Right lung (tissue), 5 donors: Measurements from ENCODE around the gene RAB27B. TPM values are rescaled to one million over a fixed set of nuclear protein-coding genes. Genes with fewer than 3 reads are reported as not detected.

Experiments
- DNase-seq, 2 donors: peaks; one replicate each; pipeline ENCODE4 v3.0.0-alpha.2; 2013
- polyA plus RNA-seq, 5 donors: library from polyadenylated mRNA; unstranded; fragments of 120-200 nt; gene quantifications; one replicate each; pipeline versions ENCODE4 v1.2.1 to v1.2.3, GENCODE V29; 2013; ENCODE audit warnings: inconsistent platforms in 1 of 5, low replicate concordance in 1 of 5; ENCODE audit not compliant: insufficient read length in 5 of 5, insufficient read depth in 1 of 5

The RAB27B gene
- polyA plus RNA-seq, 5 donors: 4.9 to 12.0 (median 9.3) TPM

DNA sequence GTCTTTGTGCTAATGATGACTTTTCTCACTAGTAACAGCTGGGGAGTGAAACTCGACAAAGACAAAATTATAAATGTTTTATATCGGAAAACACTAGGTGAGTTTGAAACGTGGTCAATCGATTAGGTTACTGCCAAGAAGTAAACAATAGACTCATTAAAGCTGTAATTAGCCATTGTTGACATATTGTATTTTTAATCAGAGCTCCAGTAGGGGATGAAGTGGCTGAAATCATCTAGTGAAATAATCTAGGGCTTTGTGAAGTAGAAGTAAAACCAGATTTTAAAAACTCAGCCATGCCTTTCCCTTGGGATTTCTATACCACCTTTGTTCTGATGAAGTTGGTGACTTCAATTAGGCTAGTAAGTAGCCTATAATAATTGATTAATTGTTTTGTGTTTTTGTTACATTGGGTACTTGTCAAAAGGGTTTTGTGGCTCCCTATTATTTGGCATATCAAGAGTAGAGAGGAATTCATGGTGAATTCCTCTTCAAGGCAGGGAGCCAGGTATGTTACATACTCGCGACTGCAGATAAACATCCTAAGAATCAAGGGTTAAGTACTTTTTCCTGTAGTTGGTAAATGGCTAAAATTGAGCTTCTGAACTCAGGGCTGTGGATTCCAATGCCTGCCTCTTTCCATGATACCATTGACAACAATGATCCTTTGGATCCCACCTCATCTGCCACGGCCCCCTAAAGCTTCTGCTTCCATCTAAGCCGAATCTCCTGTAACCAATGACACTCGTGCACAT is 31.6 kb downstream of the RAB27B start:
- DNase-seq: no peak

DNA sequence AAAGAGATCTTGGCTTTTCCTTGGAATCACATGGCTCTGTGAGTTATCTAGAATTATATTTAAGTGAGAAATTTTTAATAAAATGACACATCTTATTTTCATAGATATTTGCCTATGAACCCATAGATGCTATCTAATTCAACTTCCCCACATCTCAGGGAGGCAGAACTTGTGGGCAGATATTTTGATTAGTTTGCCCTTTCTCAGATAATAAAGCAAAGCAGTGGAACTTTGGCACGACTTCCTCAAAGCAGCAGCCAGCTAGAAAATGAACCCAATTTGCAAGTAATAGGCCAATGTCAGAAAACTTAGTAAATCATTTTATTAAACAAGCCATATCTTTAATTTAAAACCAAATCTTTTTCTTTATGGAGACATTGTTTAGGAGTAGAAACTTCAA is 32.7 kb downstream of the RAB27B start:
- no peak for DNase-seq

DNA sequence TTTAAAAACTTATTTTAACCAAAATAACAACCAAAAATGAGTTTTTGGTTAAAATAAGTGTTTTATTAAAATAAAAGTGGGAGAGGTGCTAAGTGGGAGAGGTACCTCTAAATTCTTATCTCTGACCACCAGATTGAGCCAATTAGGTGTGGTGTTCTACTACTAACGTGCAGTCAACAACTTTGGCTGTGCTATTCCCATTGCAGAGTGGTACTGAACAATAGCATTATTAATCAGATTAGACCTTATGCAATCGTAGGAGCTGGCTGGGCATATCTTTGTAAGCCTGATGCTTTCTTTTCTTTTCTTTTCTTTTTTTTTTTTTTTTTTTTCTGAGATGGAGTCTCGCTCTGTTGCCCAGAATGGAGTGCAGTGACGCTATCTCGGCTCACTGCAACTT is 38.9 kb downstream of the RAB27B start:
- no peak for DNase-seq

DNA sequence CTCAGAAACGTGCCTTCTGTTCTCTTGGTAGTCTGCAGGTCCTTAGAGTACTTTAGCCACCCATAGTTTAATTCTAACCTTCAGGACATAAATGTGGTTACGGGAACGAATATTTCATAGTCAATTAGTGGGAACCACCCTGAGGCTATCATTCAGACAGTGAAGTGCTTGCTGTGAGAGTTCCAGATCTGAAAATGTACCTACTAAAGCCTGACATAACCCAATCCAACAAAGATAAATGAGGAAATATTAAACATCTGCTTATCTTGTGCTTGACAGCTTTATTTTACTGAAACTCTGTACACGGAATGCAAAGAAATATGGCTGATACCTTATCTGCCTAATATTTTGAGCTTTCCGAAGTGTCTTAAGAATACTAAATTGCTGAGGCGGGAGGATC is 43.0 kb downstream of the RAB27B start:
- no peak for DNase-seq

DNA sequence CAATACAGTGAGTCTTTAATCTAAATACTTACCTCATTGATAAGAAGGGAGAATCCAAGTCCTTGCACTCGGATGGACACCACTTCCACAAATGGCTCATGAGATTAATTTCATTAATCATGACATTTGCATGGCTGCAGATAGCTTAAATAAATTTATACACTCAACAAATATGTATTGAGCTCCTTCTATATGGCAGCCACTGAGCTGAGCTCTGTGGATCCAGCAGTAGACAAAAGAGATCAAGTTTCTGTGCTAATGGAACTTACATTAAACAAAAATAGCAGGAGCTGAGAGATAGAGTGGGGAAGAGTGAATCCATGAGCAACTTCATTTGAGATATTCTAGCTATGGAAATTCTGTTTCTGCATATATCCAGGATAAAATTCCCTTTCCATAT is 44.4 kb downstream of the RAB27B start:
- no peak for DNase-seq

DNA sequence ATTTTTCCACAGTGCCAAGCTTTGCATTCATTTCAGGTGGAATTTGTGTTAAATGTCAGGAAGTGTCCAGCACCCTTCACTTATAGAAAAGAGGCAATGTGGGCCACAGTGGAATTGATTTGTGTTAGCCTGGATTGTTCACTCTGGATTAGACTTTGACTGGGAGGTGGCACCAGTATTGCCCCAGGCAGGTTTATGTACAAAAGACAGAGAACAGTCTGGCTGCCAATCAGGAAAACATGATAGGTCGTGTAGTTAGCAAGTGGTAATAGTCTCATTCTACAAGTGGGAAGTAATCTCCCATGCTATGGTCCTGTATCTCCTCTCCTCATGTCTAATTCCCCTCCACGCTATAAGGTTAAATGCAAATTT is 45.6 kb downstream of the RAB27B start:
- no peak for DNase-seq

DNA sequence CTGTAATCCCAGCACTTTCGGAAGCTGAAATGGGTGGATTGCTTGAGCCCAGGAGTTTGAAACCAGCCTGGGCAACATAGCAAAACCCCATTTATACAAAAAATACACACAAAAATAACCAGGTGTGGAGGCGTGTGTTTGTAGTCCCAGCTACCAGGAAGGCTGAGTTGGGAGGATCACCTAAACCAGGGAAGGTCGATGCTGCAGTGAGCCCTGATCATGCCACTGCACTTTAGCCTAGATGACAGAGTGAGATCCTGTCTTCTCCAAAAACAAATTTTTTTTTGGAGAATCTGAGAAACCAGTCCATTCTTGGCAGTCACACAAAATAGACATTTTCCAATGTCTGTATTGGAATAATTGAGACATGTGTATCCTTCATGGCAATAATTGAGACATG is 46.8 kb downstream of the RAB27B start:
- DNase-seq: no peak

DNA sequence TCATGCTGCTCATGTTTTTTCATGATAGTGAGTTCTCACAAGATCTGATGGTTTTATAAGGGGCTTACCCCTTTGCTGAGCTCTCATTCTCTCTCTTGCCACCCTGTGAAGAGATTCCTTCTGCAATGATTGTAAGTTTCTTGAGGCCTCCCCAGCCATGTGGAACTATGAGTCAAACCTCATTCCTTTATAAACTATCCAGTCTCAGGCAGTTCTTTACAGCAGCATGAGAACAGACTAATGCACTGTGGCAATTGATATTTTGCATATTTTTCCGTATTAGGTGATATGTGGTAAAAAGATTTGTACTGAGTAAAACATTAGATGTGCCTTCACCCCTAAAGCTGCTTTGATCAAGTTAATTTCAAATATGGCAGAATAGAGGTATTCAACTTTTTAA is 48.8 kb downstream of the RAB27B start:
- no peak for DNase-seq

DNA sequence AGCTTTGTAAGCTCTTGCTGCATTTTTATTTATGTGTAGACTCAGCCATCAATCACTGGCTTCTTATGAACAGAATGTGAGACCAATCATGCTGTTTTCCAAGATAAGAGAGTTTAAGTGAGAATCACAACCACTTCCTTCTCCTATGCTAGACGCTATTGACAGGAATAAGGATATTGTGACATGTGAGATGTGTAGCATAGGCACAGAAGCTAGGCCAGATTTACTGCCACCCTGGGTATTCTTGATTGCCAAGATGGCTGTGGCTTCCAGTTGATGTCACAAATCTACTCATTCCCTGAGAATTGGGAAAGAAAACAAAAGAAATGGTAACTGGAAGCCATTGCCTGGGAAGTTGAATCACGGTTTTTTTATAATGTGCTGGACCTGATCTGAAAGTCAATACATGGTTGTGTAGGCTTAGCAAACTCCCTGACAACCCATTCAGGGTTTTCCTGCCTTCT is 49.9 kb downstream of the RAB27B start:
- no peak for DNase-seq

DNA sequence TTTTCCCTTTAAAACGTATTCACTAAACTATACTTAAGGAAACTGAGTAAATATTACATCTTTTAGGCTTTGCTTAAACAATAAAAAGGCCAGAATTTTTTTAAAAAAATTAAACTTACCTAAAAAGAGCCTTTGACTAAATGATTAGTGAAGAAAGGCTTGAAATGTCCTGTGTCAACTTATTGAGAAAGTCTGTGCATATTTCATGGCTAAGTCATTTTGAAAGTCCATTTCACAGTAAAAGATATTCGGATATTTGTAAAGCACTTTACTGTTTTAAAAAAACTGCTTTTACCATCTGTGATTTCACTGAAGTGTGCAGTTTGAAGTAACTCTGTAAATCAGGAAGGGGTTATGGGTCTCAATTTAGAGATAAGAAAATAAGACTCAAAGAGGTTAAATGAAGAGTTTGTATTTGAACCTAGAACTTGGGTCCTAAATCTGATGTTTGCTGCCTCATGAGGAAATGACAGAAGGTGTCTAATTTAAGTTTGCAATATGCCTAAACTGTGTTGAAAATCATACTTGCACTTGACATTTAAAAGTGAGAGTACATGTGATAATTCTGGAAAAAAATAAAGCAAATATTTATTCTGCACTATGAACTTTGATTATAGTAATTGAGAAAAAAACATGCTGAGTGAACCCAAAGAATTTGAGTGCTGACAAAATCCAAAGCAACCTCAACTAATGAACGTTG is 50.5 kb downstream of the RAB27B start:
- DNase-seq: no peak

DNA sequence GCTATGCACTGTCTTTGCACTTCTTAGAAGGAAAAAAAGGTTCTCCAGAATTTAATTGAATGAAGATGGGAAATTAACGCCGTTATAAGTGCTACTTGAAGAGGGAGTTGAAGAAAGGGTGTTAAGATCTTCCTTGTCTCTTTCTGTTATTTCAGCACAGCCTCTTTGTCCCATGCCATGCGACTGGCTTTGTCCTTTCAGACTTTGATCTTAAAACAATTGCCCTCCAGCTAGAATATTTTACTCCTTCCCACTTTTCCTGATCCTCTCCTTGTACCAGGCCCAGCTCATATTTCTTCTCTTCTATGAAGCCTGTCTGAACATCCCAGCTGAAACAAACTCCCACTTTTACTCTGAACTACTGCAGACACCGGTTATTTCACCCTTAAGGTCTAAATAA is 51.4 kb downstream of the RAB27B start:
- DNase-seq: no peak

DNA sequence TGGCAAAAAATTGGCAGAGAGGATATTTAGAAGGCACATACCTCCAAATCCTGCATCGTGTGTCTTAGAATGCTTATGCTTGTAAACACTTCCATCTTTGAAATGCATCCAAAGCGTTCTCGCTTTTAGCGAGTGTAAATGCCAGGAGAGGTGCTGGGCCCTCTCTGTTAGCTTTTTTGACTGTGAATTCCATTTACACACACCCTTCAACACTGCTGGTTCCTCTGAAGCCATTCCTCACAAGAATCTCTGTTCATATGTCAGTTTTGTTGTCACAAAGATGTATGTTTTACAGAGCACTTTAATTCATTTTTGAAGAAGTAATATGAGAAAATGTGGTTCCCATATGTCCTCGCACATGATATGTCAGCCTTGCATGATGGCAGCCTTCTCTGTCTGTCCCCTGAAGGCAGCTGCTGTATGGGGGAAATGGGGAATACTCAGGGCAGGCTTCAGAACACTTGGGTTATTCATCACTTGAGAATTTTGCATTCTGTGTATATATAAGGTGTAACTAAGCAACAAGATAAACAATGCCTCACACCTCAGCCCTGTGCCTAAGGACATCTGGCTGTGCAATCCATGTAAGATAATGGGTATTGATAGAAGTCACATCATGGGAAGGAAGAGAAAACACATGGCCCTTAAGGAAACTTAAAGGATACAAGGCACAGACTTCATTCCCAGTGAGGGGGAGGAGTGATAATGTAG is 52.3 kb downstream of the RAB27B start:
- DNase-seq: no peak

DNA sequence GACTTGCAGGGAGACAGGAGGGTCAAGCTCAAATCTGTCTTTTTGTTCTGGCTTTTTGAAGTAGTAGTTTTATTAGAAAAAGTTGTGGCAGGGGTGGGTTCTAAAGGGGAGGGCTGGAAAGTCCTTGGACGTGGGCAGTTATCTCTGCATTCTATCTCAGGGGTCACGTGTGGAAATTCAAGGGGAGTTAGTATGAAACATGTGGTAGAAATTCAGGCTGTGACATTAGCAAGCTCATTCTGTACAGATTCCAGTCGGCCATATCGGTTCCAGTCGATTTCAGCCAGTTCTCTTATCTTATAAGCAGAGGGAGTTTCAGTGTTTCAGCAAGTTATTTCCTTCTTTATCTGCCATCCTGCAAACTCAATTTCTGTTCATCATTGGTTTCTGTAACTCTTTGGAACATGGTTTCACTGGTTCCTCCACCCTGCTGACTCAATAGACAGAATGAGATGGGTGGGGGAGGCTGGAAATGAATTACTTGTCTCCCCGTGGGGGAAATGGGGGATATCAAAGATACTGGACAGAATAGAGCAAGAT is 53.0 kb downstream of the RAB27B start:
- no peak for DNase-seq

DNA sequence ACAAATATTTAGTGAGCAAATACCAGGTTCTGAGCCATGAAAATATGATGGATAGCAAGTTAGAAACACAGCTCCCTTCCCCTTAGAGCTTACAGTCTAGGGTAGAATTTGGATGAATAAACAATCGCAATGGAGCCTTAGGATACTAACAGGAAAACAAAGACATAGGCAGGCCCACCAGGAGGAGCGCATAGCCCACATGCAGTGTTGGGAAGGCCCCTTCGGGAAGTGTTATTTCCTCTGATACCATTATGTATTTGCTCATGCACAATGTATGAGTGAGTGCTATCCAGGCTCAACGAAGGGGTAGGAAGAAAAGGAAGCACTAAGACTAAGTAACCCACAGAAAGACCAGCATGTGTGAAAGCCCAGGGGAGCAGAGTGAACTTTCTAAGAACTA is 54.0 kb downstream of the RAB27B start:
- no peak for DNase-seq

DNA sequence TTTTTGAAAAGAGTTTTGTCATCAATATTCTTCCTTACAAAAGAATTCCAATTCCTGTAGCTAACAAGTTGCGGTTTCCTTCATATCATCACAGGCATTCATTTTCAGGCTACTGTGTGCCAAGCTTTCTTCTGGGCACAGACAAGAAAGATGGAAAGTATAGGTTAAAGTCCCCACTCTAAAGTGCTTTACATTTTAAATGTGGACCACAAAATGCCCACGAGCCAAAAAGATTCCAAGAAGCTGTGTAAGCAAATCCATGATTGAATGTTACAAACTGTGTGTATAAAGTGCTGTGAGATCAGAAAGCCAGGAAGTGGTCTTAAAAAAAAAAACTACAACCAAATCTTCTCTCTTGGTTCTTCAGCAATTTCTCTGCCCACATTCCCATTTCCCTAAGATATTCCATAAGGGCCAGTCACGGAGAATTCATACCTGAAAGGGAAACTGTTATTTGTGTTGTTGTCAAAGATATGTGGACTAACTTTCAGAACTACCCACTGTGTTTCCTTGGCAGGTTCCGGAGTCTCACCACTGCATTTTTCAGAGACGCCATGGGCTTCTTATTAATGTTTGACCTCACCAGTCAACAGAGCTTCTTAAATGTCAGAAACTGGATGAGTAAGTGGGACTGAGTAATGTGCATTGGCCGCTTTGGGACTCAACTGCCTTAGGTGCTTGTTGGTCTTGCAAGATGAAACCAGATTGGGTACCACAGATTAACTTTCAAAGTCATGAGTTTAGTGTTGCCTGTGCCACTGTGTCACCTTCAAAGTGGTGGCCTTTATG is 55.7 kb downstream of the RAB27B start:
- DNase-seq: no peak

DNA sequence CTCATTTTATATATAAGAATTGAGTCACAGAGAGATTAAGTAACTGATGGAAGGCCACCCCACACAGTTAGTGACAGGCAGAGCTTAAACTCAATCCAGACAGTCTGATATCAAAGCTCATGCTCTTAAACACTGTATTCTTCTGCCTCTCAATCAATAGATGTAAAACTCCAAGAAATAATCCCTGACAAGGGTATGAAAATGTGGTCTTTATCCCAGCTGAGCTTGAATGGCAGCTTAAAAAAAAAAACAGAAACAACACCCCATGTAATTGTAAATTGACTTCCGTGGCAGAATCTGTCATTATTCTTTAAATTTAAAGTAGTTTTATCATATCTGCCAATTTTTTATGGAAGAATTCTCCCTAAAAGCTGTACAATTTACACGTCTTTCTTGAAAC is 60.1 kb downstream of the RAB27B start:
- DNase-seq: no peak

DNA sequence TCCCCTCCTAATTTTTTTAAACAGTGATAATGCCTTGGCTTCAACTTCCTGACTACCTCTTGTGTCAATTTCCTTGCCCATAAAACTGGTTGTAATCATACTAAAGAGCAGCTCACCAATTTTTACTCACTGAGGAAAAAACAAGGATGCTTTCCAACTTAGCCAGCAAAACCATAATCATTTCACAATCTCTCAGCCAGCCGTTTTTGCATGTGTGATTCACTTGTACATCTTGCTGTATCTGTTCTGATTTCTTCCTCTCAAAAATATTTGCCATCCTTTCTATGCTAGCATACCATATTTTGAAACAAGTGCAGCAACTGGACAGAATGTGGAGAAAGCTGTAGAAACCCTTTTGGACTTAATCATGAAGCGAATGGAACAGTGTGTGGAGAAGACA is 60.7 kb downstream of the RAB27B start:
- no peak for DNase-seq

DNA sequence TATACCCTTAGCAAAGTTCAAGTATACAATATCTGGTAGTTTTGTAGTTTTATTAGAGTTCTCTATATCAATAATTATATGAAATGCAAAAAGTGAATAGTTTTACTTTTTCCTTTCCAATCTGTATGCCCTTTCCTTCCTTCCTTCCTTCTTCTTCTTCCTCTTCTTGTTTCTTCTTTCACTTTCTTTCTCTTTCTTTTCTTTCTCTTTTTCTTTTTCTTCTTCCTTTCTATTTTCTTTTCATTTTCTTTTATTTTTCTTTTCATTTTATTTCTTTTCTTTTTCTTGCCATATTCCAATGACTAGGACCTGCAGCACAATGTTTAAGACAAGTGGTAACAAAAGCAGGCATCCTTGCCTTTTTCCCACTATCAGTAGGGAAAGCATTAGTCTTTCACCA is 71.2 kb downstream of the RAB27B start:
- no peak for DNase-seq

DNA sequence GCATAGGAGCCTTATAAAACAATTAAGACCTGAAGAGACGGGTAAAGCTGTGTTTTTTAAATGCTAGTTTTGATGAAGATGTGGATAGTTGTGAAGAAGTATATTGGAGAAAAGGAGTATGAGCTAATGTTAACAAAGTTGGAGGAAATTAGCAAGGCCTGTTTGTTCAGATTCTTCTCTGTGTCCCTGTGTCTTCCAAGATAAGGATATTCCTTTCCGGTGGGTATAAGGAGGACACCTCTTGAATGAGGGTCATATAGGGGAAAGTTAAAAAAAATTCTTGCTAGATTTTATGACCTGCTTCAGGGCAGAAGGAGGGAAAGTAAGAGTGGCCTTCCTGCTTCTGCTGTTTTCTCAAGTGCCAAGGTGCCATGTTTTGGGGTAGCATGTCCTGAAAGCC is 72.0 kb downstream of the RAB27B start:
- DNase-seq: no peak

DNA sequence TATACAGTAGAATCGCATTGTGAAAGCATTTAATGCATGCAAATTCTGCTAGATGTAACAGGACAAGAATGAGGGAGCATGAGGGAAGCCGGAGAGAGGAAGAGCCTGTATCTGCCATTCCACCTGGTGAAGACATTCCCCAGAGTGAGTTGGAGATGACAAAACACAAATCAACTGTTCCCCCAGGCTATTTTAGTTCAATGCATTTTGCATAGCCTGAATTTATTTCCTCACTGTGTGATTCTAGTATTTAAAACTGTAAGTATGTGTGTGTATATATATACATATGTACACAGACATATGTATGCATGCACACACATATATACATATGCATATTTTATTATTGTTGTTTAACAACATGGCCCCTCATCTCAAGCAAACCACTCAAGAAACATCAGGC is 76.3 kb downstream of the RAB27B start:
- no peak for DNase-seq

DNA sequence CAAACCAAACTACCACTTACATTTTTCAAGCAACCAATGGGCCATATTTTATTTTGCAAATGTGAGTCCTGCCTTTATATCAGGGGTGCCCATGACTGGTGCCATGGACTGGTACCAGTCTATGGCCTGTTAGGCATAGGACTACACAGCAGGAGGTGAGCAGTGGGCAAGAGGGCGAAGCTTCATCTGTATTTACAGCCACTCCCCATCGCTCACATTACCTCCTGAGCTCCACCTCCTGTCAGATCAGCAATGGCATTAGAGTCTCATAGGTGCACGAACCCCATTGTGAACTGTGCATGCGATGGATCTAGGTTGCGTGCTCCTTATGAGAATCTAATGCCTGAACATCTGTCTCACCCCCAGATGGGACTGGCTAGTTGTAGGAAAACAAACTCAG is 77.4 kb downstream of the RAB27B start:
- no peak for DNase-seq
